Activated CD8-positive, alpha-beta T cell treated with anti-CD3 and anti-CD28 coated beads, Interleukin-2, amount 10 ng/mL, durations not matched to agents 7 days and 5 days (primary cell): ENCODE data around the gene BZW2. TPM values are rescaled to one million over a fixed set of nuclear protein-coding genes. Genes with fewer than 3 reads are reported as not detected.

Experiments
- ATAC-seq: fragments of 150-1000 bp; cut with Tn5 transposase; one replicate; pipeline ENCODE4 v1.10.0; 2021; ENCODE audit warnings: moderate library complexity
- CTCF ChIA-PET: fragments of 350-600 bp; sonication (Branson Sonifier 250); formaldehyde crosslinking; loops from one replicate; lab custom pipeline; 2021; ENCODE audit warnings: antibody characterized with exemption; lab: Charles Lee
- POLR2A ChIA-PET: fragments of 350-600 bp; sonication (Branson Sonifier 250); formaldehyde crosslinking; loops from one replicate; lab custom pipeline; 2021; ENCODE audit warnings: antibody characterized with exemption; lab: Charles Lee
- DNase-seq: peaks from one replicate; pipeline ENCODE4 v3.0.0-alpha.2; 2020
- H3K27ac Mint-ChIP-seq: one replicate; pipeline ENCODE4 v1.8.0; 2021; ENCODE audit warnings: mild to moderate bottlenecking, mixed read lengths
- H3K27me3 Mint-ChIP-seq: one replicate; pipeline ENCODE4 v1.8.0; 2021; ENCODE audit warnings: low read depth, mixed read lengths
- H3K36me3 Mint-ChIP-seq: one replicate; pipeline ENCODE4 v1.8.0; 2021; ENCODE audit warnings: low read depth, mixed read lengths
- H3K4me1 Mint-ChIP-seq: one replicate; pipeline ENCODE4 v1.8.0; 2021; ENCODE audit warnings: low read depth, mixed read lengths
- H3K4me3 Mint-ChIP-seq: one replicate; pipeline ENCODE4 v1.8.0; 2021; ENCODE audit warnings: mild to moderate bottlenecking, mixed read lengths
- H3K9me3 Mint-ChIP-seq: one replicate; pipeline ENCODE4 v1.8.0; 2022; ENCODE audit warnings: mixed read lengths; ENCODE audit not compliant: insufficient read depth
- total RNA-seq, 2 experiments: library from RNA; stranded (reverse); gene quantifications; one replicate each; pipeline ENCODE4 v1.2.3, GENCODE V29; 2021

BZW2 gene
- total RNA-seq, 2 experiments from 2014 or later, result 59.7 to 62.3 TPM

GRCh38 chr7:16726189-16726588 lies 80.2 kb downstream of the BZW2 start:
- ChIA-PET POLR2A (no interaction called here), CTCF (no interaction called here)
- ATAC-seq, result no peak
- Mint-ChIP-seq H3K27me3 (no peaks in the 10 kb centered on the region), H3K4me3 (no peak overlapping the region), H3K4me1 (no peaks in the 10 kb centered on the region), H3K27ac (no peak overlapping the region), H3K36me3 (no peaks in the 10 kb centered on the region), H3K9me3 (no peaks in the 10 kb centered on the region)
- DNase-seq, result no peak

GRCh38 chr7:16727736-16728135 lies 81.8 kb downstream of the BZW2 start:
- POLR2A ChIA-PET, result no interaction called here
- DNase-seq, result no peak

GRCh38 chr7:16728811-16729210 lies 82.8 kb downstream of the BZW2 start:
- no peaks in the 10 kb centered on the region for H3K36me3 Mint-ChIP-seq
- ChIA-PET CTCF (no interaction called here), POLR2A (no interaction called here)
- no peak overlapping the region for H3K27ac Mint-ChIP-seq
- H3K27me3 Mint-ChIP-seq, result no peaks in the 10 kb centered on the region
- H3K4me1 Mint-ChIP-seq, result no peaks in the 10 kb centered on the region
- H3K4me3 Mint-ChIP-seq, result no peak overlapping the region
- no peaks in the 10 kb centered on the region for H3K9me3 Mint-ChIP-seq
- ATAC-seq (no peak), DNase-seq (no peak)

More at GRCh38 chr7:16727736-16728135, 81.8 kb downstream of the BZW2 start:
- ATAC-seq, result no peak
- Mint-ChIP-seq H3K4me3 (no peak overlapping the region), H3K9me3 (no peaks in the 10 kb centered on the region), H3K27ac (no peak overlapping the region), H3K36me3 (no peaks in the 10 kb centered on the region), H3K27me3 (no peaks in the 10 kb centered on the region), H3K4me1 (no peaks in the 10 kb centered on the region)
- CTCF ChIA-PET, result no interaction called here

GRCh38 chr7:16729541-16729940 lies 83.6 kb downstream of the BZW2 start:
- CTCF ChIA-PET, result no interaction called here

GRCh38 chr7:16730937-16731336 lies 85.0 kb downstream of the BZW2 start:
- Mint-ChIP-seq H3K9me3 (no peaks in the 10 kb centered on the region), H3K4me3 (no peak overlapping the region), H3K4me1 (no peaks in the 10 kb centered on the region), H3K36me3 (no peaks in the 10 kb centered on the region), H3K27ac (no peak overlapping the region), H3K27me3 (no peaks in the 10 kb centered on the region)
- ATAC-seq (no peak), DNase-seq (no peak)
- ChIA-PET CTCF (no interaction called here), POLR2A (no interaction called here)

More at GRCh38 chr7:16729541-16729940, 83.6 kb downstream of the BZW2 start:
- POLR2A ChIA-PET, result interaction anchor here (0.6 kb wide), 1 partner anchor 84 kb away, joined by 3 read pairs; the partner anchor contains the start of gene BZW2
- Mint-ChIP-seq H3K27me3 (no peaks in the 10 kb centered on the region), H3K9me3 (no peaks in the 10 kb centered on the region), H3K4me1 (no peaks in the 10 kb centered on the region), H3K36me3 (no peaks in the 10 kb centered on the region), H3K4me3 (no peak overlapping the region), H3K27ac (no peak overlapping the region)
- DNase-seq (no peak), ATAC-seq (no peak)

- no peak overlapping the region for H3K27ac Mint-ChIP-seq
- H3K27me3 Mint-ChIP-seq, result no peaks in the 10 kb centered on the region
- H3K4me1 Mint-ChIP-seq, result no peaks in the 10 kb centered on the region
- ChIA-PET POLR2A (no interaction called here), CTCF (no interaction called here)
- H3K36me3 Mint-ChIP-seq, result no peaks in the 10 kb centered on the region
- no peak overlapping the region for H3K4me3 Mint-ChIP-seq
- H3K9me3 Mint-ChIP-seq, result no peaks in the 10 kb centered on the region
- ATAC-seq (no peak), DNase-seq (no peak)
Observed at GRCh38 chr7:16732828-16733227, 86.8 kb downstream of the BZW2 start.

- DNase-seq, result no peak
- Mint-ChIP-seq H3K27me3 (no peaks in the 10 kb centered on the region), H3K36me3 (no peaks in the 10 kb centered on the region), H3K27ac (no peak overlapping the region), H3K9me3 (no peaks in the 10 kb centered on the region), H3K4me1 (no peaks in the 10 kb centered on the region), H3K4me3 (no peak overlapping the region)
- CTCF ChIA-PET, result no interaction called here
- POLR2A ChIA-PET, result no interaction called here
- ATAC-seq, result no peak
Observed at GRCh38 chr7:16734148-16734726, 88.3 kb downstream of the BZW2 start.

- H3K9me3 Mint-ChIP-seq, result no peaks in the 10 kb centered on the region
- ATAC-seq (no peak), DNase-seq (no peak)
- H3K4me3 Mint-ChIP-seq, result no peak overlapping the region
- H3K36me3 Mint-ChIP-seq, result no peaks in the 10 kb centered on the region
- no peaks in the 10 kb centered on the region for H3K27me3 Mint-ChIP-seq
- ChIA-PET POLR2A (no interaction called here), CTCF (no interaction called here)
- no peaks in the 10 kb centered on the region for H3K4me1 Mint-ChIP-seq
- no peak overlapping the region for H3K27ac Mint-ChIP-seq
Observed at GRCh38 chr7:16735020-16735419, 89.0 kb downstream of the BZW2 start.

GRCh38 chr7:16738011-16738688 lies 92.2 kb downstream of the BZW2 start:
- no peaks in the 10 kb centered on the region for H3K4me1 Mint-ChIP-seq
- no peaks in the 10 kb centered on the region for H3K9me3 Mint-ChIP-seq
- no peaks in the 10 kb centered on the region for H3K27me3 Mint-ChIP-seq
- no peak overlapping the region for H3K4me3 Mint-ChIP-seq
- ChIA-PET POLR2A (no interaction called here), CTCF (no interaction called here)
- ATAC-seq, result no peak
- H3K27ac Mint-ChIP-seq, result no peak overlapping the region
- DNase-seq, result no peak
- H3K36me3 Mint-ChIP-seq, result no peaks in the 10 kb centered on the region

- ATAC-seq (no peak), DNase-seq (no peak)
- Mint-ChIP-seq H3K27me3 (no peaks in the 10 kb centered on the region), H3K4me3 (no peak overlapping the region), H3K4me1 (no peaks in the 10 kb centered on the region), H3K27ac (no peak overlapping the region), H3K9me3 (no peaks in the 10 kb centered on the region), H3K36me3 (no peaks in the 10 kb centered on the region)
- ChIA-PET POLR2A (no interaction called here), CTCF (no interaction called here)
Observed at GRCh38 chr7:16739863-16740622, 94.1 kb downstream of the BZW2 start.

GRCh38 chr7:16740623-16740953 lies 94.6 kb downstream of the BZW2 start:
- CTCF ChIA-PET, result no interaction called here
- no peak overlapping the region for H3K27ac Mint-ChIP-seq
- no peak for ATAC-seq

GRCh38 chr7:16740996-16741395 lies 95.0 kb downstream of the BZW2 start:
- POLR2A ChIA-PET, result no interaction called here
- H3K9me3 Mint-ChIP-seq, result no peaks in the 10 kb centered on the region

More at GRCh38 chr7:16740623-16740953, 94.6 kb downstream of the BZW2 start:
- no peak overlapping the region for H3K4me3 Mint-ChIP-seq
- no peaks in the 10 kb centered on the region for H3K4me1 Mint-ChIP-seq
- H3K27me3 Mint-ChIP-seq, result no peaks in the 10 kb centered on the region
- H3K9me3 Mint-ChIP-seq, result no peaks in the 10 kb centered on the region
- POLR2A ChIA-PET, result no interaction called here
- no peaks in the 10 kb centered on the region for H3K36me3 Mint-ChIP-seq
- no peak for DNase-seq

More at GRCh38 chr7:16740996-16741395, 95.0 kb downstream of the BZW2 start:
- CTCF ChIA-PET, result no interaction called here
- Mint-ChIP-seq H3K27ac (no peak overlapping the region), H3K4me1 (no peaks in the 10 kb centered on the region), H3K36me3 (no peaks in the 10 kb centered on the region), H3K4me3 (no peak overlapping the region), H3K27me3 (no peaks in the 10 kb centered on the region)
- no peak for DNase-seq
- ATAC-seq, result no peak
